HEK293 (cell line): Measurements from ENCODE around the gene NDUFB10.

Experiments used
- BCL11B ChIP-seq: fragments of 450-650 bp; formaldehyde crosslinking; IDR thresholded peaks from 2 replicates; pipeline ENCODE4 v1.5.1; 2016; ENCODE audit warnings: low read depth, missing biosample characterization, missing genetic modification characterization
- FEZF1 ChIP-seq: fragments of 450-650 bp; formaldehyde crosslinking; IDR thresholded peaks from 2 replicates; pipeline ENCODE4 v1.5.1; 2016; ENCODE audit warnings: missing biosample characterization, missing genetic modification characterization
- PRDM1 ChIP-seq: fragments of 450-650 bp; formaldehyde crosslinking; IDR thresholded peaks from 2 replicates; pipeline ENCODE4; 2016; ENCODE audit warnings: missing biosample characterization, missing genetic modification characterization
- SETDB1 ChIP-seq: IDR thresholded peaks from one replicate; pipeline ENCODE4 v1.6.1; 2017; ENCODE audit warnings: mild to moderate bottlenecking, low read length, moderate library complexity, mixed read lengths; ENCODE audit not compliant: insufficient read length
- ZBTB1 ChIP-seq: fragments of 450-650 bp; formaldehyde crosslinking; IDR thresholded peaks from 2 replicates; pipeline ENCODE4 v1.5.1; 2016; ENCODE audit warnings: missing biosample characterization, missing genetic modification characterization
- ZBTB21 ChIP-seq: fragments of 450-650 bp; formaldehyde crosslinking; IDR thresholded peaks from 2 replicates; pipeline ENCODE4 v1.5.1; 2017; ENCODE audit warnings: missing biosample characterization, missing genetic modification characterization
- ZFP41 ChIP-seq: fragments of 450-650 bp; formaldehyde crosslinking; IDR thresholded peaks from 2 replicates; pipeline ENCODE4 v1.5.1; 2016; ENCODE audit warnings: missing biosample characterization, missing genetic modification characterization, borderline replicate concordance
- ZNF10 ChIP-seq: fragments of 450-650 bp; formaldehyde crosslinking; IDR thresholded peaks from 2 replicates; pipeline ENCODE4 v1.5.1; 2017; ENCODE audit warnings: missing biosample characterization, missing genetic modification characterization
- ZNF133 ChIP-seq: fragments of 450-650 bp; formaldehyde crosslinking; IDR thresholded peaks from 2 replicates; pipeline ENCODE4 v1.5.1; 2016; ENCODE audit warnings: missing biosample characterization, missing genetic modification characterization
- ZNF155 ChIP-seq: fragments of 450-650 bp; formaldehyde crosslinking; IDR thresholded peaks from 2 replicates; pipeline ENCODE4 v1.5.1; 2016; ENCODE audit warnings: missing biosample characterization, missing genetic modification characterization
- ZNF274 ChIP-seq, 2 experiments: fragments of 200-500 bp in 1 of 2; fragments of 450-650 bp in 1 of 2; sonication (Bioruptor generic) in 1 of 2; formaldehyde crosslinking in 1 of 2; IDR thresholded peaks; 2 replicates each; pipeline versions ENCODE4 v1.5.1 to v1.6.1; 2014 to 2016; ENCODE audit warnings: borderline replicate concordance in 1 of 2, inconsistent platforms in 1 of 2, low read length in 1 of 2, missing biosample characterization in 1 of 2, missing genetic modification characterization in 1 of 2
- ZNF311 ChIP-seq: fragments of 450-650 bp; formaldehyde crosslinking; IDR thresholded peaks from 2 replicates; pipeline ENCODE4 v1.5.1; 2017; ENCODE audit warnings: missing biosample characterization, missing genetic modification characterization, borderline replicate concordance
- ZNF350 ChIP-seq: fragments of 450-650 bp; formaldehyde crosslinking; IDR thresholded peaks from 2 replicates; pipeline ENCODE4 v1.5.0; 2017; ENCODE audit warnings: missing biosample characterization, mild to moderate bottlenecking, missing genetic modification characterization
- ZNF423 ChIP-seq: fragments of 450-650 bp; formaldehyde crosslinking; IDR thresholded peaks from 2 replicates; pipeline ENCODE4 v1.5.1; 2016; ENCODE audit warnings: missing biosample characterization, missing genetic modification characterization
- ZNF510 ChIP-seq: fragments of 450-650 bp; formaldehyde crosslinking; IDR thresholded peaks from 2 replicates; pipeline ENCODE4 v1.5.1; 2018; ENCODE audit warnings: mild to moderate bottlenecking, missing genetic modification characterization, missing biosample characterization; ENCODE audit not compliant: insufficient replicate concordance
- ZNF521 ChIP-seq: fragments of 450-650 bp; formaldehyde crosslinking; IDR thresholded peaks from 2 replicates; pipeline ENCODE4 v1.5.1; 2017; ENCODE audit warnings: missing biosample characterization, mild to moderate bottlenecking, missing genetic modification characterization
- ZNF558 ChIP-seq: fragments of 450-650 bp; formaldehyde crosslinking; IDR thresholded peaks from 2 replicates; pipeline ENCODE4 v1.5.1; 2016; ENCODE audit warnings: missing biosample characterization, missing genetic modification characterization
- ZXDB ChIP-seq: fragments of 450-650 bp; formaldehyde crosslinking; IDR thresholded peaks from 2 replicates; pipeline ENCODE4 v1.5.1; 2016; ENCODE audit warnings: missing biosample characterization, missing genetic modification characterization
- TF ChIP-seq, protein P1 (sequence below): fragments of 450-650 bp; formaldehyde crosslinking; IDR thresholded peaks from 2 replicates; pipeline ENCODE4 v1.5.1; 2016; ENCODE audit warnings: missing biosample characterization, missing genetic modification characterization
- TF ChIP-seq, protein P2 (sequence below): fragments of 450-650 bp; formaldehyde crosslinking; conservative IDR thresholded peaks from 2 replicates; pipeline ENCODE4 v1.5.1; 2016; ENCODE audit warnings: low read depth, missing biosample characterization, missing genetic modification characterization
- TF ChIP-seq, protein P3 (sequence below): fragments of 450-650 bp; IDR thresholded peaks from 2 replicates; pipeline ENCODE4 v1.5.1; 2018; ENCODE audit warnings: missing biosample characterization, missing genetic modification characterization
- TF ChIP-seq, protein P4 (sequence below): fragments of 450-650 bp; formaldehyde crosslinking; IDR thresholded peaks from 2 replicates; pipeline ENCODE4 v1.5.1; 2016; ENCODE audit warnings: missing biosample characterization, missing genetic modification characterization
- TF ChIP-seq, protein P5 (sequence below): fragments of 450-650 bp; IDR thresholded peaks from 2 replicates; pipeline ENCODE4 v1.5.1; 2018; ENCODE audit warnings: missing biosample characterization, mild to moderate bottlenecking, missing genetic modification characterization
- TF ChIP-seq, protein P6 (sequence below): fragments of 450-650 bp; formaldehyde crosslinking; IDR thresholded peaks from 2 replicates; pipeline ENCODE4 v1.5.1; 2016; ENCODE audit warnings: missing biosample characterization, missing genetic modification characterization
- TF ChIP-seq, protein P7 (sequence below): fragments of 450-650 bp; formaldehyde crosslinking; IDR thresholded peaks from 2 replicates; pipeline ENCODE4 v1.5.1; 2016; ENCODE audit warnings: missing biosample characterization, missing genetic modification characterization

The NDUFB10 gene

DNA sequence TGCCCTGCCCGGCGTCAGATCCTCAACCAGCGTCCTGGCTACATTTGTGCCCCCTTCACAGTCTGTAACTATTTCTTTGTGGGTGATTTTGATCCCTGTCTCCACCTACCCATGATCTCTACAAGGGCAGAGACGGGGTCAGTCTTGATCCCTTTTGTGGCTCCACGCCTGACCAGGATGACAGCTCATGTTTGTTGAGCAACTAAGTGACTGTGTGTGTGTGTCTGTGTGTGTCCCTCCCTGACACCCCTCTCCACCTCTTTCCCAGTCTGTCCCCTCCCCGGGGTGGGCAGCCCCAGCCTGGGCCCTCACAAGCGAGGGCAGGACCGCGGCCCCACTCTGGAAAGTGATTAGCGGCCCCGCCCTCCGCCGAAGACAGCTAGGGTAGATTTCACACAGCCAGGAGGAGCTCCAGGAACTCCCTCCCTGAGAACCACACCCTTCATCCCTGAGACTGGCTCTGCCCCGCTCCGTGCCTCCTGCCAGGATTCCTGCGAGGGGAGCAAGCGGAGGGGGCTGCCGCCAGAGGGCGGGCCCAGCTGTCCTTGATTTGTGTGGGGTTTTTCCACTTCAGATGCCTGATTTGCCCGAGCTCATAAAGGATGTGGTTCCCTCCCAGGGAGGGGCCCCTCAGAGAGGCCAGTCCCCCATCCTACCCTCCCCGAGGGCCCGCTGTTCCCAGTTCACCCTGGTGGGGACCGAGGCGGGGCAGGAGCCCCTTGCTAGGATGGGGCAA, 35.9 kb upstream of the NDUFB10 start (continued):
- TF ChIP-seq, protein P1, sequence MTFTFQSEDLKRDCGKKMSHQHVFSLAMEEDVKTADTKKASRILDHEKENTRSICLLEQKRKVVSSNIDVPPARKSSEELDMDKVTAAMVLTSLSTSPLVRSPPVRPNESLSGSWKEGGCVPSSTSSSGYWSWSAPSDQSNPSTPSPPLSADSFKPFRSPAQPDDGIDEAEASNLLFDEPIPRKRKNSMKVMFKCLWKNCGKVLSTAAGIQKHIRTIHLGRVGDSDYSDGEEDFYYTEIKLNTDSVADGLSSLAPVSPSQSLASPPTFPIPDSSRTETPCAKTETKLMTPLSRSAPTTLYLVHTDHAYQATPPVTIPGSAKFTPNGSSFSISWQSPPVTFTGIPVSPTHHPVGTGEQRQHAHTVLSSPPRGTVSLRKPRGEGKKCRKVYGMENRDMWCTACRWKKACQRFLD (tag by site-specific recombination): no peak
- TF ChIP-seq BCL11B (tag by site-specific recombination): no peak
- no peak for TF ChIP-seq ZNF155 (tag by site-specific recombination)
- no peak for TF ChIP-seq ZNF558
- TF ChIP-seq ZXDB (tag by site-specific recombination): peak; percentile 58
- TF ChIP-seq ZBTB1 (tag by site-specific recombination): no peak
- no peak for TF ChIP-seq ZNF521 (tag by site-specific recombination)
- no peak for TF ChIP-seq SETDB1
- TF ChIP-seq, protein P2, sequence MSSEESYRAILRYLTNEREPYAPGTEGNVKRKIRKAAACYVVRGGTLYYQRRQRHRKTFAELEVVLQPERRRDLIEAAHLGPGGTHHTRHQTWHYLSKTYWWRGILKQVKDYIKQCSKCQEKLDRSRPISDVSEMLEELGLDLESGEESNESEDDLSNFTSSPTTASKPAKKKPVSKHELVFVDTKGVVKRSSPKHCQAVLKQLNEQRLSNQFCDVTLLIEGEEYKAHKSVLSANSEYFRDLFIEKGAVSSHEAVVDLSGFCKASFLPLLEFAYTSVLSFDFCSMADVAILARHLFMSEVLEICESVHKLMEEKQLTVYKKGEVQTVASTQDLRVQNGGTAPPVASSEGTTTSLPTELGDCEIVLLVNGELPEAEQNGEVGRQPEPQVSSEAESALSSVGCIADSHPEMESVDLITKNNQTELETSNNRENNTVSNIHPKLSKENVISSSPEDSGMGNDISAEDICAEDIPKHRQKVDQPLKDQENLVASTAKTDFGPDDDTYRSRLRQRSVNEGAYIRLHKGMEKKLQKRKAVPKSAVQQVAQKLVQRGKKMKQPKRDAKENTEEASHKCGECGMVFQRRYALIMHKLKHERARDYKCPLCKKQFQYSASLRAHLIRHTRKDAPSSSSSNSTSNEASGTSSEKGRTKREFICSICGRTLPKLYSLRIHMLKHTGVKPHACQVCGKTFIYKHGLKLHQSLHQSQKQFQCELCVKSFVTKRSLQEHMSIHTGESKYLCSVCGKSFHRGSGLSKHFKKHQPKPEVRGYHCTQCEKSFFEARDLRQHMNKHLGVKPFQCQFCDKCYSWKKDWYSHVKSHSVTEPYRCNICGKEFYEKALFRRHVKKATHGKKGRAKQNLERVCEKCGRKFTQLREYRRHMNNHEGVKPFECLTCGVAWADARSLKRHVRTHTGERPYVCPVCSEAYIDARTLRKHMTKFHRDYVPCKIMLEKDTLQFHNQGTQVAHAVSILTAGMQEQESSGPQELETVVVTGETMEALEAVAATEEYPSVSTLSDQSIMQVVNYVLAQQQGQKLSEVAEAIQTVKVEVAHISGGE (tag by site-specific recombination): no peak
- TF ChIP-seq ZNF10 (tag by site-specific recombination): no peak
- no peak for TF ChIP-seq ZNF423 (tag by site-specific recombination)
- TF ChIP-seq ZNF510 (tag by site-specific recombination): no peak
- no peak for TF ChIP-seq FEZF1 (tag by site-specific recombination)
- TF ChIP-seq, protein P3, sequence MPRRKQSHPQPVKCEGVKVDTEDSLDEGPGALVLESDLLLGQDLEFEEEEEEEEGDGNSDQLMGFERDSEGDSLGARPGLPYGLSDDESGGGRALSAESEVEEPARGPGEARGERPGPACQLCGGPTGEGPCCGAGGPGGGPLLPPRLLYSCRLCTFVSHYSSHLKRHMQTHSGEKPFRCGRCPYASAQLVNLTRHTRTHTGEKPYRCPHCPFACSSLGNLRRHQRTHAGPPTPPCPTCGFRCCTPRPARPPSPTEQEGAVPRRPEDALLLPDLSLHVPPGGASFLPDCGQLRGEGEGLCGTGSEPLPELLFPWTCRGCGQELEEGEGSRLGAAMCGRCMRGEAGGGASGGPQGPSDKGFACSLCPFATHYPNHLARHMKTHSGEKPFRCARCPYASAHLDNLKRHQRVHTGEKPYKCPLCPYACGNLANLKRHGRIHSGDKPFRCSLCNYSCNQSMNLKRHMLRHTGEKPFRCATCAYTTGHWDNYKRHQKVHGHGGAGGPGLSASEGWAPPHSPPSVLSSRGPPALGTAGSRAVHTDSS: no peak
- no peak for TF ChIP-seq ZNF133 (tag by site-specific recombination)
- no peak for TF ChIP-seq ZNF350 (tag by site-specific recombination)
- TF ChIP-seq, protein P4, sequence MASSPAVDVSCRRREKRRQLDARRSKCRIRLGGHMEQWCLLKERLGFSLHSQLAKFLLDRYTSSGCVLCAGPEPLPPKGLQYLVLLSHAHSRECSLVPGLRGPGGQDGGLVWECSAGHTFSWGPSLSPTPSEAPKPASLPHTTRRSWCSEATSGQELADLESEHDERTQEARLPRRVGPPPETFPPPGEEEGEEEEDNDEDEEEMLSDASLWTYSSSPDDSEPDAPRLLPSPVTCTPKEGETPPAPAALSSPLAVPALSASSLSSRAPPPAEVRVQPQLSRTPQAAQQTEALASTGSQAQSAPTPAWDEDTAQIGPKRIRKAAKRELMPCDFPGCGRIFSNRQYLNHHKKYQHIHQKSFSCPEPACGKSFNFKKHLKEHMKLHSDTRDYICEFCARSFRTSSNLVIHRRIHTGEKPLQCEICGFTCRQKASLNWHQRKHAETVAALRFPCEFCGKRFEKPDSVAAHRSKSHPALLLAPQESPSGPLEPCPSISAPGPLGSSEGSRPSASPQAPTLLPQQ: peak; percentile 70; the same call in 1 of the 2 replicates
- no peak for TF ChIP-seq ZFP41 (tag by site-specific recombination)
- TF ChIP-seq, protein P5, sequence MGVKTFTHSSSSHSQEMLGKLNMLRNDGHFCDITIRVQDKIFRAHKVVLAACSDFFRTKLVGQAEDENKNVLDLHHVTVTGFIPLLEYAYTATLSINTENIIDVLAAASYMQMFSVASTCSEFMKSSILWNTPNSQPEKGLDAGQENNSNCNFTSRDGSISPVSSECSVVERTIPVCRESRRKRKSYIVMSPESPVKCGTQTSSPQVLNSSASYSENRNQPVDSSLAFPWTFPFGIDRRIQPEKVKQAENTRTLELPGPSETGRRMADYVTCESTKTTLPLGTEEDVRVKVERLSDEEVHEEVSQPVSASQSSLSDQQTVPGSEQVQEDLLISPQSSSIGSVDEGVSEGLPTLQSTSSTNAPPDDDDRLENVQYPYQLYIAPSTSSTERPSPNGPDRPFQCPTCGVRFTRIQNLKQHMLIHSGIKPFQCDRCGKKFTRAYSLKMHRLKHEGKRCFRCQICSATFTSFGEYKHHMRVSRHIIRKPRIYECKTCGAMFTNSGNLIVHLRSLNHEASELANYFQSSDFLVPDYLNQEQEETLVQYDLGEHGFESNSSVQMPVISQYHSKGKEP: peak; percentile 19; the same call in 1 of the 2 replicates
- TF ChIP-seq, protein P6, sequence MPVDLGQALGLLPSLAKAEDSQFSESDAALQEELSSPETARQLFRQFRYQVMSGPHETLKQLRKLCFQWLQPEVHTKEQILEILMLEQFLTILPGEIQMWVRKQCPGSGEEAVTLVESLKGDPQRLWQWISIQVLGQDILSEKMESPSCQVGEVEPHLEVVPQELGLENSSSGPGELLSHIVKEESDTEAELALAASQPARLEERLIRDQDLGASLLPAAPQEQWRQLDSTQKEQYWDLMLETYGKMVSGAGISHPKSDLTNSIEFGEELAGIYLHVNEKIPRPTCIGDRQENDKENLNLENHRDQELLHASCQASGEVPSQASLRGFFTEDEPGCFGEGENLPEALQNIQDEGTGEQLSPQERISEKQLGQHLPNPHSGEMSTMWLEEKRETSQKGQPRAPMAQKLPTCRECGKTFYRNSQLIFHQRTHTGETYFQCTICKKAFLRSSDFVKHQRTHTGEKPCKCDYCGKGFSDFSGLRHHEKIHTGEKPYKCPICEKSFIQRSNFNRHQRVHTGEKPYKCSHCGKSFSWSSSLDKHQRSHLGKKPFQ (tag by site-specific recombination): no peak
- TF ChIP-seq, protein P7, sequence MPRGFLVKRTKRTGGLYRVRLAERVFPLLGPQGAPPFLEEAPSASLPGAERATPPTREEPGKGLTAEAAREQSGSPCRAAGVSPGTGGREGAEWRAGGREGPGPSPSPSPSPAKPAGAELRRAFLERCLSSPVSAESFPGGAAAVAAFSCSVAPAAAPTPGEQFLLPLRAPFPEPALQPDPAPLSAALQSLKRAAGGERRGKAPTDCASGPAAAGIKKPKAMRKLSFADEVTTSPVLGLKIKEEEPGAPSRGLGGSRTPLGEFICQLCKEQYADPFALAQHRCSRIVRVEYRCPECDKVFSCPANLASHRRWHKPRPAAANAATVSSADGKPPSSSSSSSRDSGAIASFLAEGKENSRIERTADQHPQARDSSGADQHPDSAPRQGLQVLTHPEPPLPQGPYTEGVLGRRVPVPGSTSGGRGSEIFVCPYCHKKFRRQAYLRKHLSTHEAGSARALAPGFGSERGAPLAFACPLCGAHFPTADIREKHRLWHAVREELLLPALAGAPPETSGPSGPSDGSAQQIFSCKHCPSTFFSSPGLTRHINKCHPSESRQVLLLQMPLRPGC (tag by site-specific recombination): no peak
- TF ChIP-seq ZNF274 (IDR thresholded peaks at IDR 0.05; ENCODE audit: low read length): no peak
- no peak for TF ChIP-seq ZNF274 (tag by site-specific recombination; IDR thresholded peaks at IDR 0.05; ENCODE audit: borderline replicate concordance)
- TF ChIP-seq ZBTB21 (tag by site-specific recombination): no peak
- no peak for TF ChIP-seq PRDM1 (tag by site-specific recombination)
- TF ChIP-seq ZNF311 (tag by site-specific recombination): no peak
